Fibroblast of villous mesenchyme (primary cell): ENCODE data around the gene TFR2. TPM values are rescaled to one million over a fixed set of nuclear protein-coding genes. Genes with fewer than 3 reads are reported as not detected.

ENCODE experiments used
- DNase-seq: peaks from one replicate; pipeline ENCODE4 v3.0.0-alpha.2; 2010; ENCODE audit warnings: low read depth
- H3K4me3 ChIP-seq: 2 replicates; pipeline ENCODE4 v1.5.1; 2011; ENCODE audit warnings: low read depth, mild to moderate bottlenecking, low read length
- CTCF ChIP-seq: IDR thresholded peaks from 2 replicates; pipeline ENCODE4 v1.5.1; 2012; ENCODE audit warnings: low read depth, mild to moderate bottlenecking, low read length; ENCODE audit not compliant: insufficient read depth
- total RNA-seq: library from RNA; depleted of rRNA; stranded (reverse); fragments of >200 nt; gene quantifications from 2 replicates; pipeline ENCODE4 v1.2.3, GENCODE V29; 2012

The TFR2 gene
- total RNA-seq, 1 donor, result 0.43 TPM

- TF ChIP-seq CTCF, result no peak
- no peak overlapping the region for H3K4me3 ChIP-seq
- no peak for DNase-seq
These were observed 64.2 kb downstream of the TFR2 start for GRCh38 chr7:100577103-100577502.

GRCh38 chr7:100576384-100576993, 64.9 kb downstream of the TFR2 start:
- no peak for TF ChIP-seq CTCF
- DNase-seq, result no peak
- no peak overlapping the region for H3K4me3 ChIP-seq

GRCh38 chr7:100575746-100576383, 65.5 kb downstream of the TFR2 start:
- no peak overlapping the region for H3K4me3 ChIP-seq
- TF ChIP-seq CTCF, result no peak
- DNase-seq, result no peak

- no peak for DNase-seq
- no peak overlapping the region for H3K4me3 ChIP-seq
- TF ChIP-seq CTCF, result no peak
These were observed 66.1 kb downstream of the TFR2 start for GRCh38 chr7:100575206-100575631.

GRCh38 chr7:100574362-100575205, 66.8 kb downstream of the TFR2 start:
- no peak for TF ChIP-seq CTCF
- H3K4me3 ChIP-seq, result no peak overlapping the region
- DNase-seq, result no peak

GRCh38 chr7:100573691-100574361, 67.5 kb downstream of the TFR2 start, which contains the start of gene SAP25:
Gene SAP25, minus strand, starts transcription at chr7:100573900. Its CDS starts 158 bp downstream, at chr7:100573742.
- TF ChIP-seq CTCF, result peak; percentile 13
- DNase-seq, result no peak
- H3K4me3 ChIP-seq, result no peak within 1 kb of the TSS
